A673 (cell line): ENCODE results near the gene CHD2. TPM values are rescaled to one million over a fixed set of nuclear protein-coding genes. Genes with fewer than 3 reads are reported as not detected.

ENCODE experiments used
- BruUV-seq: library from RNA; stranded (reverse); fragments of 400-500 nt; replicated peaks from 2 replicates; lab custom pipeline; 2021; lab: Mats Ljungman, UMichigan
- CTCF ChIA-PET: fragments of 300-600 bp; sonication (Branson Sonifier 250); formaldehyde crosslinking; loops from one replicate; lab custom pipeline; 2022; ENCODE audit warnings: antibody characterized with exemption; lab: Charles Lee
- POLR2A ChIA-PET: fragments of 300-600 bp; sonication (Branson Sonifier 250); formaldehyde crosslinking; loops from one replicate; lab custom pipeline; 2022; ENCODE audit warnings: antibody characterized with exemption; ENCODE audit not compliant: low non-redundant PET; lab: Charles Lee
- DNase-seq: peaks from one replicate; pipeline ENCODE4 v3.0.0-alpha.2; 2015; ENCODE audit warnings: low spot score
- H3K27ac ChIP-seq: fragments of 200-600 bp; sonication (generic); 2 replicates; pipeline ENCODE4 v1.5.1; 2016; ENCODE audit warnings: mixed run types, low read depth, mild to moderate bottlenecking, mixed read lengths, antibody characterized with exemption, low read length; ENCODE audit not compliant: poor library complexity, severe bottlenecking
- H3K27me3 ChIP-seq: fragments of 200-600 bp; sonication (generic); replicated peaks from 2 replicates; pipeline ENCODE4 v1.6.1; 2017; ENCODE audit warnings: mixed run types, low read depth, mild to moderate bottlenecking, mixed read lengths, antibody characterized with exemption, low read length; ENCODE audit not compliant: insufficient read depth, poor library complexity
- H3K36me3 ChIP-seq: fragments of 200-600 bp; sonication (generic); 2 replicates; pipeline ENCODE4 v1.6.1; 2016; ENCODE audit warnings: mixed run types, mild to moderate bottlenecking, mixed read lengths, antibody characterized with exemption, low read length; ENCODE audit not compliant: insufficient read depth, poor library complexity, severe bottlenecking
- H3K4me1 ChIP-seq: fragments of 200-600 bp; sonication (generic); 2 replicates; pipeline ENCODE4 v1.6.1; 2017; ENCODE audit warnings: mixed run types, mild to moderate bottlenecking, mixed read lengths, antibody characterized with exemption, low read length; ENCODE audit not compliant: insufficient read depth, poor library complexity, severe bottlenecking
- H3K4me3 ChIP-seq: fragments of 200-600 bp; sonication (generic); 2 replicates; pipeline ENCODE4 v1.5.1; 2016; ENCODE audit warnings: low read depth, mixed run types, mild to moderate bottlenecking, mixed read lengths, low read length; ENCODE audit not compliant: poor library complexity, severe bottlenecking
- H3K9me3 ChIP-seq: fragments of 200-600 bp; sonication (generic); 2 replicates; pipeline ENCODE4 v1.6.1; 2016; ENCODE audit warnings: mixed run types, low read depth, mild to moderate bottlenecking, mixed read lengths, antibody characterized with exemption, low read length; ENCODE audit not compliant: poor library complexity, severe bottlenecking
- EZH2 ChIP-seq: fragments of 200-600 bp; sonication (generic); IDR thresholded peaks from 2 replicates; pipeline ENCODE4 v1.6.1; 2017; ENCODE audit warnings: borderline replicate concordance, low read depth, mild to moderate bottlenecking, mixed read lengths, antibody characterized with exemption, low read length; ENCODE audit not compliant: poor library complexity, severe bottlenecking
- intact Hi-C: fragments of 100-400 bp; cut with micrococcal nuclease; formaldehyde crosslinking; loops from one replicate; pipeline ENCODE4 v1.10.0; 2022; ENCODE audit not compliant: unreplicated experiment
- total RNA-seq: library from RNA; stranded (reverse); gene quantifications from 2 replicates; pipeline ENCODE4 v1.2.3, GENCODE V29; 2021
- TF ChIP-seq, protein P1 (sequence below): fragments of 300-800, 200-600 bp; sonication (generic); conservative IDR thresholded peaks from 2 replicates; pipeline ENCODE4 v1.5.1; 2017; ENCODE audit warnings: low read depth, mild to moderate bottlenecking, antibody characterized with exemption, low read length, moderate library complexity, mixed read lengths

The CHD2 gene
- total RNA-seq, 1 experiment from 2014 or later = 75.7 TPM

DNA sequence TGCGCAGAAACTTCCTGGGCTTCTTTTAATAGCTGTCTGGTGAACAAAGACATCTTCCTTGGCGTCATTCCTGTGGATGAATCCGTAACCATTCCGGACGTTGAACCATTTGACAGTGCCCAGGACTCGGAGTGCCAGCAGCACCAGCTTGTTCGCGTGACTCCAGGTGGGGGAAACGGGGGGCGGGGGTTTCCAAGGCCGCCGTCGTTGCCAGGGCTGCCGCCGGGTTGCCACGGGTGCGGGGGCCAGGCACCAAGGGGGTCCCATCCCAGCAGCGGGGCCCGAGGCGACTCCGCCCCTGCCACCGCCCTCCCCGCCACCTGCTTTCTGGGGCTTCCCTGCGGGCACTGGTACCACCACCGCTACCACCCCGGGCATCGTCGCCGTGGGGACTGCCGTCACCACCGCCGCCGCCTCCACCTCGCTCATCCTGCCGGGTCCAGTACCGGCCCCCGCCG, 166.1 kb downstream of the CHD2 start:
- intact Hi-C loops = no loop called here
- no TSS peak for BruUV-seq
- no peaks in the 10 kb centered on the region for H3K36me3 ChIP-seq
- no peaks in the 10 kb centered on the region for H3K9me3 ChIP-seq
- ChIA-PET POLR2A (no interaction called here), CTCF (no interaction called here)
- no peak overlapping the region for H3K27ac ChIP-seq
- no peaks in the 10 kb centered on the region for H3K27me3 ChIP-seq
- DNase-seq = no peak
- H3K4me3 ChIP-seq = no peak overlapping the region
- no peak for TF ChIP-seq EZH2
- TF ChIP-seq, protein P1, sequence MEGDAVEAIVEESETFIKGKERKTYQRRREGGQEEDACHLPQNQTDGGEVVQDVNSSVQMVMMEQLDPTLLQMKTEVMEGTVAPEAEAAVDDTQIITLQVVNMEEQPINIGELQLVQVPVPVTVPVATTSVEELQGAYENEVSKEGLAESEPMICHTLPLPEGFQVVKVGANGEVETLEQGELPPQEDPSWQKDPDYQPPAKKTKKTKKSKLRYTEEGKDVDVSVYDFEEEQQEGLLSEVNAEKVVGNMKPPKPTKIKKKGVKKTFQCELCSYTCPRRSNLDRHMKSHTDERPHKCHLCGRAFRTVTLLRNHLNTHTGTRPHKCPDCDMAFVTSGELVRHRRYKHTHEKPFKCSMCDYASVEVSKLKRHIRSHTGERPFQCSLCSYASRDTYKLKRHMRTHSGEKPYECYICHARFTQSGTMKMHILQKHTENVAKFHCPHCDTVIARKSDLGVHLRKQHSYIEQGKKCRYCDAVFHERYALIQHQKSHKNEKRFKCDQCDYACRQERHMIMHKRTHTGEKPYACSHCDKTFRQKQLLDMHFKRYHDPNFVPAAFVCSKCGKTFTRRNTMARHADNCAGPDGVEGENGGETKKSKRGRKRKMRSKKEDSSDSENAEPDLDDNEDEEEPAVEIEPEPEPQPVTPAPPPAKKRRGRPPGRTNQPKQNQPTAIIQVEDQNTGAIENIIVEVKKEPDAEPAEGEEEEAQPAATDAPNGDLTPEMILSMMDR = no peak
- H3K4me1 ChIP-seq = peaks cover 24% of the 10 kb centered on the region

- no peaks in the 10 kb centered on the region for H3K36me3 ChIP-seq
- DNase-seq = no peak
- intact Hi-C loops = no loop called here
- H3K27me3 ChIP-seq = no peaks in the 10 kb centered on the region
- CTCF ChIA-PET = no interaction called here
- no peak overlapping the region for H3K27ac ChIP-seq
- TF ChIP-seq EZH2 = no peak
- TF ChIP-seq, protein P1 = no peak
- POLR2A ChIA-PET = no interaction called here
- no peaks in the 10 kb centered on the region for H3K9me3 ChIP-seq
- H3K4me3 ChIP-seq = no peak overlapping the region
- H3K4me1 ChIP-seq = peaks cover 25% of the 10 kb centered on the region
- BruUV-seq = no TSS peak
These were observed 166.9 kb downstream of the CHD2 start for GRCh38 chr15:93066834-93067648.

DNA sequence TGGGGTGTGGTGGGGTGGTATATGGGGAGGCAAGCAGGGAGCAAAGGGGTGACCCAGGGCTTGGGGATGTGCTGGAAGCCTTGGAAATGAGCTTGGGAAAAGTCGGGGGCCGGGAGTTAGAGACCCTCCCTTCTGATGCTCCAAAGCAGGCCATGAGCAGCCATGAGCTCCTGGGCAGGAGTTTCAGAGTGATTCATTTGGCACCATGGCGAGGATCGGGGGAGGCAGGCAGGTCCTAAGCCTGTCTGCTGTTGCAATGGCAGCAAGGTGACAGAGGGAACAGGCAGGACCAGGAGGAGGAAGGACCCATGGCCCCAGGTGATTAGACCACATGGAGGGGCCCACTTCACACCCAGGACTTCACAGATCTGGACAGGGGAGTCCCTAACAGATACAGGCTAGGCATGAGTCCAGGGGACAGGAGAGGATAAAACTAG, 167.5 kb downstream of the CHD2 start:
- CTCF ChIA-PET = no interaction called here
- intact Hi-C loops = no loop called here
- H3K4me1 ChIP-seq = peaks cover 20% of the 10 kb centered on the region

More for the DNA sequence above, 167.5 kb downstream of the CHD2 start:
- Histone ChIP-seq H3K4me3 (no peak overlapping the region), H3K36me3 (no peaks in the 10 kb centered on the region), H3K27me3 (no peaks in the 10 kb centered on the region), H3K27ac (no peak overlapping the region), H3K9me3 (no peaks in the 10 kb centered on the region)
- no peak for DNase-seq
- POLR2A ChIA-PET = no interaction called here
- no TSS peak for BruUV-seq
- no peak for TF ChIP-seq EZH2
- TF ChIP-seq, protein P1 = no peak
